WI38 (cell line): ENCODE data around the gene ATPAF1.

Source experiments
- H3K4me3 ChIP-seq: 2 replicates; pipeline ENCODE4 v1.5.1; 2011; ENCODE audit warnings: low read depth, mild to moderate bottlenecking, control low read depth, low read length
- TF ChIP-seq, protein P1 (sequence below): IDR thresholded peaks from 2 replicates; pipeline ENCODE4 v1.5.1; 2012; ENCODE audit warnings: low read depth, mild to moderate bottlenecking, control low read depth, low read length

The ATPAF1 gene

DNA sequence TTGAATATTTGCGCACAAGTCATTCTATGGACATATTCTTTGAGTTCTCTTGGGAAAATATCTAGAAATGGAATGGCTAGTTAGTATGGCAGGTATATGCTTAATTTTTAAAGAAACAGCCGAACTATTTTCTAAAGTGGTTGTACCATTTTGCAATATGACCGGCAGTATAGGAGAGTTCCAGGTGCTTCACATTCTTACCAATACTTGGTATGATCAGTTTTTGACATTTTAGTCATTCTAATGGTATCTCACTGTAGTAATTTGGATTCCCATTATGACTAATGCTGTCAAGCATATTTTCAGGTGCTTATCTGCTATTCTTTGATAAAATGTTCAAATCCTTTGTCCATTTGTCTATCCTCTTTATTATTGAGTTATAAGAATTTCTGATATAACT, 20.6 kb downstream of the ATPAF1 start:
- TF ChIP-seq, protein P1, sequence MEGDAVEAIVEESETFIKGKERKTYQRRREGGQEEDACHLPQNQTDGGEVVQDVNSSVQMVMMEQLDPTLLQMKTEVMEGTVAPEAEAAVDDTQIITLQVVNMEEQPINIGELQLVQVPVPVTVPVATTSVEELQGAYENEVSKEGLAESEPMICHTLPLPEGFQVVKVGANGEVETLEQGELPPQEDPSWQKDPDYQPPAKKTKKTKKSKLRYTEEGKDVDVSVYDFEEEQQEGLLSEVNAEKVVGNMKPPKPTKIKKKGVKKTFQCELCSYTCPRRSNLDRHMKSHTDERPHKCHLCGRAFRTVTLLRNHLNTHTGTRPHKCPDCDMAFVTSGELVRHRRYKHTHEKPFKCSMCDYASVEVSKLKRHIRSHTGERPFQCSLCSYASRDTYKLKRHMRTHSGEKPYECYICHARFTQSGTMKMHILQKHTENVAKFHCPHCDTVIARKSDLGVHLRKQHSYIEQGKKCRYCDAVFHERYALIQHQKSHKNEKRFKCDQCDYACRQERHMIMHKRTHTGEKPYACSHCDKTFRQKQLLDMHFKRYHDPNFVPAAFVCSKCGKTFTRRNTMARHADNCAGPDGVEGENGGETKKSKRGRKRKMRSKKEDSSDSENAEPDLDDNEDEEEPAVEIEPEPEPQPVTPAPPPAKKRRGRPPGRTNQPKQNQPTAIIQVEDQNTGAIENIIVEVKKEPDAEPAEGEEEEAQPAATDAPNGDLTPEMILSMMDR: no peak
- no peak overlapping the region for H3K4me3 ChIP-seq

DNA sequence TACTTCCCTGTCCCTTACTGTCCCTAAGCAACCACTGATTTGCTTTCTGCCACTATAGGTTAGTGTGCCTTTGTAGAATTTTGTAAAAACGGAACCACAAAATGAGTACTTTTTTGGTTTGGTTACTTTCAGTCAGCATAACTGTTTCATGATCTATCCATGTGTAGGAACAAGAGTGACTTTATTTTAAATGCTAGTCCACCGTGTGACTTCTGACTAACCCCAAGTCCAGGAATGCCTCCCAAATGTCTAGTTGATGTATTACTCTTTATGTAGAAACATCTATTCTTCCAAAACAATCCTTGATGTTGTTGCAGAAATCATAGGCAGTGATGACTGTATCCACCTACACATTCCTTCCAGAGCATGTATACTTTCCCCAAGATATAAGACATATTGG, 21.3 kb downstream of the ATPAF1 start:
- H3K4me3 ChIP-seq: no peak overlapping the region
- TF ChIP-seq, protein P1: no peak

DNA sequence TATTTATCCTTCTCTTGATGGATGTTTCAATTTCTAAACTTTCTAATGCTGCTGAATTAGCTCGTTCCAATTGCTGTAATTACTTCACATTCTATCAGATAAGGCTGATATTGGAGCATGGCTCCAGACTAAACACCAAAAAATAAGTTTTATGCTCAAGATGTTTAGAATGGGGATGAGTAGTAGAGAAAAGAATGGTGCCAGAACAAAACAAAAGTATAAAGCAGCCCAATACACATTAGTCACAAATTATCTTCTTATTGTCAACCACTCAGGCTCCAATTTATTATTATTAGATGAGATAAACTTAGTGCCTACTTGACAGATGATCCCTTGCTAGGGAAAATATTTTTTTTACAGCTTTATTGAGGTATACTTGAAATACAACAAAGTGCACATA, 21.8 kb downstream of the ATPAF1 start:
- TF ChIP-seq, protein P1: no peak
- no peak overlapping the region for H3K4me3 ChIP-seq

DNA sequence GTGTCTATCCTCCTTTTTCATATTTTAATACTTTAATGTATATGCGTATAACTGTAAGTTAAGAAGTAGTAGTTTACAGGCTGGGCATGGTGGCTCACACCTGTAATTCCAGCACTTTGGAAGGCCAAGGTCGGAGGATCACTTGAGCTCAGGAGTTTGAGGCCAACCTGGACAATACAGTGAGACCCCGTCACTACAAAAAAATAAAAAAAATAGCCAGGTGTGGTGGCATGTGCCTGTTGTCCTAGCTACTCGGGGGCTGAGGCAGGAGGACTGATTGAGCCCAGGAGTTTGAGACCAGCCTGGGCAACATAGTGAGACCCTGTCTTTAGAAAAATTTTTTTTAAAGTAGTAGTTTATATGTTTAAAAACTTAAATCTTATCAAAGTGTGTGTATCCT, 22.3 kb downstream of the ATPAF1 start:
- H3K4me3 ChIP-seq: no peak overlapping the region
- TF ChIP-seq, protein P1: no peak

DNA sequence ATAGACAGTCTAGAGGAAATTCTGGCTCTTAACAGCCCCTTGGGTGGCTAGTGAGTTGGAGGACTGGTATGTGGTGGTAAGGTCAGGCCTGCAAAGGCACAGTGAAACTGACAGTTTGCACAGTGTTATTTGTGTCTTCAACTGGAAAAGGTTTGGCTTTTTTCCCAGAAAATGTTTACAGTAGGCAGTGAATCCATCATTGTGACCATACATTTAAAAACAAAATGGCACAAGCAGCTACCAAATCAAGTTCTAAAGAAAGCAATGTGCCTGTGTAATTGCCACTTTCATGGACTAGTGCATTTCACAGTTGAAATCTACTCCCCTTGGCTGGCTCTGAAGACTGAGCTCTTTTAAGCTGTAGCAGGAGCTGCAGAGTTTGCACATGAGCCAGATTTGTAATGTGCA, 24.8 kb downstream of the ATPAF1 start:
- TF ChIP-seq, protein P1: no peak
- H3K4me3 ChIP-seq: no peak overlapping the region

DNA sequence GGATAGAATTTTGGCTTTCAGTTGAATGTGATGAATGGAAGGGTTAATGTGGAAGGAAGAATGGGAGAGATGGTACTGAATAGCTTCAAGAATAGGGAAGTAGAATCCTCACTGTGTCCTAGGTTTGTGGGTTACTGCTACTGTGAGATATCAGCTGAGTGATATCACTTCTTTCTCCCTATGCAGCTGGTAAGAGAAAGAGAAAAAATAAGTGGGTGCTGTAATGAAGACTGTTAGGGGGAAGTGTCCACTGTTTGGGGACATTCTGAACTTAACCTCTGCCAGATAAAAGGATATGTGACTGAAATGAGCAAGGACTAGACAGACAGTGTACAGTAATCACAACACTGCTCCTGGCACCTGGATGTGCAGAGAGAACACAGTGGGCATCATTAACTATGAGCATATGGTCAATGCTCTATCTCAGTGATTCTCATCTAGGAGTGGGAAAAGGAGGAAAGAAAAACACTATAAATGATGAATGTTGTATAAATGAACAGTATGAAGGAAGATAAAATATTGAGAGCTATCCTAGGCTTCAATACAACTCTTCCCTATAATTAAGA, 26.0 kb downstream of the ATPAF1 start:
- H3K4me3 ChIP-seq: no peak overlapping the region
- TF ChIP-seq, protein P1: no peak

DNA sequence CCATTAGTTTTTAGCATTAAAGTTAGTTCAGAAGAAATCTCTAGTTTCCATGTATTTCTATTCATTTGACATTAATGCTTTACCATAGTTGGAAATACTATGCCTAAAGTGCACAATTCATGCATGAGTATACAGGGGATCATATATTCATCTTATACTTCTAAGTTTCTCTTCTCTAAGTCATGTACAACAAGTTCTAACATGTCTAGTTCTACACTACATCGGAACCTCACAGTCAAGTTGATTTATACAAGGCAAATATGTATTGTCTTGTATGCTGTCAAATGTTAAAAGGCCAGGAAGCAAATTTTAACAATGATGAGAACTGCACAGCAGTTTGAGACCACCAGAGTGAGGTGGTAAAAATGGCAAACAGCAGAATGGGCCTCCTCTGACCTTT, 28.6 kb downstream of the ATPAF1 start:
- TF ChIP-seq, protein P1: no peak
- H3K4me3 ChIP-seq: no peak overlapping the region
